Tibial artery (tissue), 4 donors: Measurements from ENCODE around the gene ADAM17.

Experiments used
- DNase-seq, 2 donors: peaks; one replicate each; pipeline ENCODE4 v3.0.0-alpha.2; 2019
- H3K27ac ChIP-seq, 2 donors: fragments of 200-600 bp; sonication (generic) in 1 of 2; 1 replicate in 1 of 2; 2 replicates in 1 of 2; pipeline ENCODE4 v1.5.1; 2018 to 2019; ENCODE audit warnings: mild to moderate bottlenecking in 1 of 2
- H3K27me3 ChIP-seq, 2 donors: fragments of 200-600 bp; sonication (generic) in 1 of 2; one replicate each; pipeline versions ENCODE4 v1.5.1 to v1.6.0; 2016 to 2019
- H3K36me3 ChIP-seq, 3 donors: fragments of 200-600 bp; sonication (generic) in 2 of 3; one replicate each; pipeline ENCODE4 v1.5.1; 2016 to 2019; ENCODE audit warnings: mild to moderate bottlenecking in 2 of 3
- H3K4me1 ChIP-seq, 4 donors: fragments of 200-600 bp; sonication (generic) in 2 of 4; 1 replicate in 3 of 4; 2 replicates in 1 of 4; pipeline ENCODE4 v1.5.1; 2016 to 2019
- H3K4me3 ChIP-seq, 2 donors: fragments of 200-600 bp; sonication (generic) in 1 of 2; 1 replicate in 1 of 2; 2 replicates in 1 of 2; pipeline ENCODE4 v1.5.1; 2018 to 2019; ENCODE audit warnings: mild to moderate bottlenecking in 2 of 2
- H3K9me3 ChIP-seq, 3 donors: fragments of 200-600 bp; sonication (generic) in 1 of 3; one replicate each; pipeline ENCODE4 v1.5.1; 2016 to 2019
- intact Hi-C: fragments of 100-400 bp; cut with DNase I; formaldehyde crosslinking; loops from one replicate; pipeline ENCODE4 v1.15.0; 2023; ENCODE audit warnings: low total_unique reads
- TF ChIP-seq, protein P1 (sequence below), 2 experiments: fragments of 200-600 bp in 1 of 2; fragments of 450-650 bp in 1 of 2; IDR thresholded peaks; one replicate each; pipeline ENCODE4 v1.5.1; 2017 to 2019; ENCODE audit warnings: antibody characterized with exemption in 2 of 2, mild to moderate bottlenecking in 1 of 2, moderate library complexity in 1 of 2

Gene ADAM17

GRCh38 chr2:9494081-9494480 is 61.5 kb downstream of the ADAM17 start:
- no peak overlapping the region for H3K27ac ChIP-seq
- no peak for DNase-seq
- TF ChIP-seq, protein P1, sequence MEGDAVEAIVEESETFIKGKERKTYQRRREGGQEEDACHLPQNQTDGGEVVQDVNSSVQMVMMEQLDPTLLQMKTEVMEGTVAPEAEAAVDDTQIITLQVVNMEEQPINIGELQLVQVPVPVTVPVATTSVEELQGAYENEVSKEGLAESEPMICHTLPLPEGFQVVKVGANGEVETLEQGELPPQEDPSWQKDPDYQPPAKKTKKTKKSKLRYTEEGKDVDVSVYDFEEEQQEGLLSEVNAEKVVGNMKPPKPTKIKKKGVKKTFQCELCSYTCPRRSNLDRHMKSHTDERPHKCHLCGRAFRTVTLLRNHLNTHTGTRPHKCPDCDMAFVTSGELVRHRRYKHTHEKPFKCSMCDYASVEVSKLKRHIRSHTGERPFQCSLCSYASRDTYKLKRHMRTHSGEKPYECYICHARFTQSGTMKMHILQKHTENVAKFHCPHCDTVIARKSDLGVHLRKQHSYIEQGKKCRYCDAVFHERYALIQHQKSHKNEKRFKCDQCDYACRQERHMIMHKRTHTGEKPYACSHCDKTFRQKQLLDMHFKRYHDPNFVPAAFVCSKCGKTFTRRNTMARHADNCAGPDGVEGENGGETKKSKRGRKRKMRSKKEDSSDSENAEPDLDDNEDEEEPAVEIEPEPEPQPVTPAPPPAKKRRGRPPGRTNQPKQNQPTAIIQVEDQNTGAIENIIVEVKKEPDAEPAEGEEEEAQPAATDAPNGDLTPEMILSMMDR (IDR thresholded peaks at IDR 0.05) = no peak
- no peaks in the 10 kb centered on the region for H3K27me3 ChIP-seq
- intact Hi-C loops = no loop called here
- H3K4me3 ChIP-seq = no peak overlapping the region
- no peaks in the 10 kb centered on the region for H3K9me3 ChIP-seq
- H3K4me1 ChIP-seq = peaks cover 0 to 16% (median 9%) of the 10 kb centered on the region in 4 donors
- H3K36me3 ChIP-seq = peaks cover 67 to 83% (median 76%) of the 10 kb centered on the region in 3 donors

DNA sequence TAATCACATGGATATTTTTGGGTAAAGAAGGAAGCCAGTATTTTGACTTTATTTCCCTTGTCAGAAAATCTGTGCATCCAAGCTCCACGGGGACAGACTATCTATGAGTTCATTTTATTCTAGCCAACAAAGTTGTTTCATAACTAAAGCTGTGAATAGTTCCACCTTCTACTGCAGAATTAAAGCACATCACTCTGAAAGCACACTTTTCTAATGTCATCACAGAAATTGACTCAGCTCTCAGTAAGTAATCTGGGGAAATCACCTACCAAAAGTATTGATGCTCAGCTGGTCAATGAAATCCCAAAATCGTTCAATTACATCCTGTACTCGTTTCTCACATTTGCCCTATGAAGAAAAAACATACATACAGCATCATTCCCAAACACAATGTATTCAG is 62.2 kb downstream of the ADAM17 start:
- intact Hi-C loops = no loop called here
- peaks cover 73 to 89% (median 81%) of the 10 kb centered on the region in 3 donors for H3K36me3 ChIP-seq
- no peaks in the 10 kb centered on the region for H3K9me3 ChIP-seq
- no peak overlapping the region for H3K27ac ChIP-seq
- no peak overlapping the region for H3K4me3 ChIP-seq
- peaks cover 0 to 10% (median 7%) of the 10 kb centered on the region in 4 donors for H3K4me1 ChIP-seq
- no peak for DNase-seq
- TF ChIP-seq, protein P1 (IDR thresholded peaks at IDR 0.05) = no peak
- no peaks in the 10 kb centered on the region for H3K27me3 ChIP-seq

- Histone ChIP-seq H3K27me3 (no peaks in the 10 kb centered on the region), H3K9me3 (no peaks in the 10 kb centered on the region), H3K27ac (no peak overlapping the region), H3K4me1 (peaks cover 0 to 4% (median 3%) of the 10 kb centered on the region in 4 donors), H3K36me3 (peaks cover 78 to 94% (median 87%) of the 10 kb centered on the region in 3 donors), H3K4me3 (no peak overlapping the region)
- TF ChIP-seq, protein P1 (IDR thresholded peaks at IDR 0.05) = no peak
- intact Hi-C loops = no loop called here
- no peak for DNase-seq
Observed at GRCh38 chr2:9492927-9493326, 62.7 kb downstream of the ADAM17 start.

DNA sequence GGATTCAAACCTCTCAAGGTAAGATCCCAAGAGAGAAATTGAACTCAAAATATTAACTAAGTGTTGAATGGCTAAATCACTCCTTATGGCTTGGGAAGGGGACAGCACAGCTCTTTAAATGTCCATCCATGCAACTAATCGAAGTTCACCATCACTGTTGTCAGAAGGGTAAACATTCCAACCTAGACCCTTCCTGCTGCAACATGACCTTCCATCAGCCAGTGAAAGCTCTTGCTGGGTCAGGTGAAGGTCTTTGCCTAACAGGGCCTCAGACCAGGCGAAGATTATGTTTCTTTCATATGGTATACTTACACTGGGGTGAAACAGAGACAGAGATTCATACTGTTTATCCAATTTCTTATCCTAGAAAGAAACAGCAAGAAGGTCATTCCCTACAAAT is 64.8 kb downstream of the ADAM17 start:
- no peak overlapping the region for H3K27ac ChIP-seq
- intact Hi-C loops = no loop called here
- peaks cover 81 to 99% (median 89%) of the 10 kb centered on the region in 3 donors for H3K36me3 ChIP-seq
- H3K4me1 ChIP-seq = no peaks in the 10 kb centered on the region
- no peak for DNase-seq
- no peaks in the 10 kb centered on the region for H3K27me3 ChIP-seq
- H3K4me3 ChIP-seq = no peak overlapping the region
- TF ChIP-seq, protein P1 (IDR thresholded peaks at IDR 0.05) = no peak
- H3K9me3 ChIP-seq = no peaks in the 10 kb centered on the region

DNA sequence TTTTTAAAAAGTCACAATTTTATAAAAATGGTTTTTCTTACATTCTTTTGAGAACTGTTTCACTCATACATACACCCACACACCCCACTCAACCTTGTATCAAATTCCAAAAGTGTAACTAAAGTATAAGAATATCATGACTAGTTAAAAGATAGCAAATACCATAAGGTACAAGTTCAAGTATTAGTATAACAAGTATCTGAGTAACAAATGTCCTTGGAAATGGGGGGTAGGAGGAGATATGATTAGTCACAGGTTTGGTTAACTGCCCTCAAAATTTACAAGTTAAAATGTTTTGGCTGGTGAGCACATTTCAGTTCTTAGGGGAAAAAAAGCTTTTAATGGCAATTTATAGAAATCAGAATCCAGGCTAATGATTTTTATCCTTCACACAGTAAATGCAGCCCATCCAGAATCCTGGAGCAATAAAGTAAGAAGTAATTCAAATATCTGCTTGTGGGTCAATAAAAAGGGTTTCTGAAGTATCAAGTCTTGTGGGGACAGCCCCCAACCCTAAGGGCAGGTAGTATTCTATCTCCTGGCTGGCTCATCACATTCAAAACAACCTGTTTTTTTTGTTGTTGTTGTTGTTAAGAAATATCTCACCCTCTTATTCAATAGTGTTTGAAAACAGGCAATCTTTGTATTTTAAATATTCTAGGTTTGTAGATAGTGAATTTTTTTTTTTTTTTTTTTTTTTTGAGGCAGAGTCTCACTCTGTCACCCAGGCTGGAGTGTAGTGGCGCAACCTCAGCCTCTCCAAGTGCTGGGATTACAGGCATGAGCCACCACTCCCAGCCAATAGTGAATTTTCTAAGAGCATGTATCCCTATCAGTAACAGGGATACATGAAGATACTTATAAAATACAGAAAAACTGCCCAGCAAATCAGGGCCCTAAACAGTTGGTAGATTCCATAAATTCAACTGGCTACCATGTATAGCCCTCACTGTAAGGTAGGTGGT is 66.8 kb downstream of the ADAM17 start:
- Histone ChIP-seq H3K4me1 (no peaks in the 10 kb centered on the region), H3K27ac (no peak overlapping the region), H3K27me3 (no peaks in the 10 kb centered on the region), H3K4me3 (no peak overlapping the region), H3K9me3 (no peaks in the 10 kb centered on the region), H3K36me3 (peaks cover 91 to 100% (median 93%) of the 10 kb centered on the region in 3 donors)
- intact Hi-C loops = no loop called here
- TF ChIP-seq, protein P1 (IDR thresholded peaks at IDR 0.05) = no peak
- DNase-seq = no peak
